Heart right ventricle (tissue), 16 donors: ENCODE measurements around the gene MMP24. TPM values are rescaled to one million over a fixed set of nuclear protein-coding genes. Genes with fewer than 3 reads are reported as not detected.
A peak's percentile ranks its signal among the peaks of the same experiment; 100 is the strongest.
"Not testable (repeated sequence)": the region's sequence is repeated elsewhere in the genome, so short reads cannot be mapped to it uniquely, and the experiment has no call there.

Experiments used
- ATAC-seq, 8 donors: fragments of 200-7000 bp; cut with Tn5 transposase; one replicate each; pipeline ENCODE4 v1.9.1; 2020; ENCODE audit warnings: mild to moderate bottlenecking in 8 of 8, moderate library complexity in 8 of 8, moderate number of reproducible peaks in 1 of 8
- DNase-seq, 2 donors: peaks; one replicate each; pipeline ENCODE4 v3.0.0-alpha.2; 2020
- H3K27ac ChIP-seq, 10 donors: fragments of 200-600 bp; sonication (generic) in 2 of 10; one replicate each; pipeline versions ENCODE4 v1.5.0 to v1.8.0; 2020 to 2022; ENCODE audit warnings: mild to moderate bottlenecking in 3 of 10
- H3K27me3 ChIP-seq, 7 donors: fragments of 200-600 bp; one replicate each; pipeline ENCODE4 v1.8.0; 2021 to 2022; ENCODE audit warnings: mild to moderate bottlenecking in 2 of 7
- H3K36me3 ChIP-seq, 9 donors: fragments of 200-600 bp; sonication (generic) in 1 of 9; one replicate each; pipeline versions ENCODE4 v1.5.0 to v1.8.0; 2020 to 2022; ENCODE audit warnings: mild to moderate bottlenecking in 2 of 9
- H3K4me1 ChIP-seq, 9 donors: fragments of 200-600 bp; sonication (generic) in 1 of 9; one replicate each; pipeline versions ENCODE4 v1.5.0 to v1.8.0; 2020 to 2022; ENCODE audit warnings: mild to moderate bottlenecking in 4 of 9
- H3K4me3 ChIP-seq, 10 donors: fragments of 200-600 bp; sonication (generic) in 2 of 10; one replicate each; pipeline versions ENCODE4 v1.5.0 to v1.8.0; 2020 to 2022; ENCODE audit warnings: mild to moderate bottlenecking in 7 of 10, moderate library complexity in 2 of 10
- H3K9me3 ChIP-seq, 11 donors: fragments of 200-600 bp in 10 of 11; sonication (generic) in 2 of 11; one replicate each; pipeline versions ENCODE4 v1.5.0 to v1.8.0; 2013 to 2022; ENCODE audit warnings: mild to moderate bottlenecking in 2 of 11, control low read depth in 1 of 11, moderate library complexity in 1 of 11
- WGBS, 2 donors: extraction: QIAGEN DNeasy Blood & Tissue Kit; methylation state at CpG; one replicate each; pipeline ENCODE4 v1.1.7; 2013; ENCODE audit warnings: inconsistent platforms in 1 of 2; 5-methylcytosine and 5-hydroxymethylcytosine counted together
- intact Hi-C, 10 donors: fragments of 100-400 bp; cut with DNase I; formaldehyde crosslinking; loops; one replicate each; pipeline versions ENCODE4 v1.11.1 to v1.14.2; 2022
- polyA plus RNA-seq, 2 donors: library from polyadenylated mRNA; stranded (reverse); fragments of 200-250 nt; gene quantifications; one replicate each; pipeline ENCODE4 v1.2.3, GENCODE V29; 2013
- total RNA-seq, 10 donors: library from RNA; stranded (reverse); fragmentation: NEBNext Ultra II Directional in 3 of 10; extraction: Animal tissue kit (Norgen Biotek cat#: 25700) in 3 of 10; gene quantifications; one replicate each; pipeline versions ENCODE4 v1.2.1 to v1.2.4, GENCODE V29; 2021 to 2023
- TF ChIP-seq, protein P1 (sequence below), 9 donors: fragments of 200-600 bp; sonication (generic) in 2 of 9; IDR thresholded peaks; one replicate each; pipeline versions ENCODE4 v1.5.0 to v1.8.0; 2021 to 2022; ENCODE audit warnings: antibody characterized with exemption in 9 of 9, mild to moderate bottlenecking in 5 of 9, moderate library complexity in 1 of 9
- donor health status: Arrhythmogenic right ventricular cardiomyopathy.
- donor health status: ischemic (EF 13 %, LVEDD 7.1; RV severe dilation, severe dysfunction).
- donor health status: healthy with polysubstance abuse.
- donor health status: DM: no; HTN: yes; CAD: no.
- donor health status: DM: no; HTN: no; CAD: no.
- donor health status: ischemic (EF 25% LVEDD 6.9; RV normal size, moderate dysfunction).
- donor health status: ischemic (EF 25% LVEDD 5.7; RV mildly dilated, moderate dysfunction).
- donor health status: healthy.
- donor health status: DM: yes; HTN: yes; CAD: no.
- donor health status: Ischemic cardiomyopathy.
- donor health status: ischemic (EF 35%, LVEDD 5.7; RV mildly dilated, moderate dysfunction).
- donor health status: nonischemic (EF 11% LVEDD 7.7; RV severe dilation, severe dysfunction).
- donor health status: DM: yes; HTN: yes; CAD: no.
- donor health status: PGD.
- donor health status: ischemic (EF 29% LVEDD 5.4; RV normal size, mild dysfunction).
- donor health status: nonischemic (EF 23%, LVEDD 6.1; RV moderate dilation, normal function).

The MMP24 gene
- total and polyA plus RNA-seq, 12 donors: 0.09 to 1.2 (median 0.22) TPM; not detected in 1

DNA sequence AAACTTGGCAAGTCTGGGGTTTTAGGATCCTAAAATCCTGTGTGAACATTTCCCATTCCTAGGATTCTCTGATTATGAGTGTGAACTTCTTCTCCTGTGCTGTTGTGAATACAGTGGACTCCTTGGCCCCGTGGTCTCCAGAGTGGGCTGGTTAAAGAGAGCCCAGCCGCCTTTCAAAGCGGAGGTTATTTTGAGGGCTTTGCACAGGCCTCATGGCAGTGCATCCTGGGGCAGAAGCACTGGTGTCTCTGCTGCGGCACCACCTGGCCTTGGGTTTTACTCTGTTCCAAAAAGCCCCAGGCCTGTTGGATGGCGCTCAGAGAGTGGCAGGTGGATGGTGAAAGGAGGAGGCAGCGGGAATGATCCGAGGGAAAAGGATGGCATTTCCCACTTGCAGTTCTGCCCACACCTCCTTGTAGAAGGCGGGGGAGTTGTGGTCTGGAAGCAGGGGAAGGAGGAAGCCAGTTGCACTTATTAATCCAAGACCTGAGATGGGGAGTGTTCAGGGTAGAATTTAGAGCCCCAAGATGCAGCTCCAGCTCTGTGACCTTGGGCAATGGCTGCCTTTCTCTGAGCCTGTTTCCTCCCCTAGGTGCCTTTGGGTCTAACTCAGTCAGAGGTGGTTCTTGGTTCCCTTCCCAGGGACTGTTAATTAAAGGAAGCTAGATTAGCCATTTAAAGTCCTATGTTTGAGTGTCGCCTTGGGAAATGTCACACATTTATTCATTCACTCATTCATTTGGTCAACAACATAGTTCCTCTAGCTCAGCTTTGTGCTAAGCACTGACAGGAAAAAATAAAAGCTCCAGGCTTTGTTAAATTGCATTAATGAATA lies 22.4 kb downstream of the MMP24 start:
- ATAC-seq (no peak), DNase-seq (no peak)
- H3K36me3 ChIP-seq: peaks cover 0 to 5% (median 0%) of the 10 kb centered on the region in 9 donors
- 81% methylated on average over 9 of the region's 9 CpGs for WGBS, 2 donors
- no peaks in the 10 kb centered on the region for H3K27me3 ChIP-seq
- no peaks in the 10 kb centered on the region for H3K9me3 ChIP-seq
- intact Hi-C loops: no loop called here
- H3K4me3 ChIP-seq: no peak overlapping the region
- H3K27ac ChIP-seq: no peak overlapping the region
- H3K4me1 ChIP-seq: no peaks in the 10 kb centered on the region
- TF ChIP-seq, protein P1, sequence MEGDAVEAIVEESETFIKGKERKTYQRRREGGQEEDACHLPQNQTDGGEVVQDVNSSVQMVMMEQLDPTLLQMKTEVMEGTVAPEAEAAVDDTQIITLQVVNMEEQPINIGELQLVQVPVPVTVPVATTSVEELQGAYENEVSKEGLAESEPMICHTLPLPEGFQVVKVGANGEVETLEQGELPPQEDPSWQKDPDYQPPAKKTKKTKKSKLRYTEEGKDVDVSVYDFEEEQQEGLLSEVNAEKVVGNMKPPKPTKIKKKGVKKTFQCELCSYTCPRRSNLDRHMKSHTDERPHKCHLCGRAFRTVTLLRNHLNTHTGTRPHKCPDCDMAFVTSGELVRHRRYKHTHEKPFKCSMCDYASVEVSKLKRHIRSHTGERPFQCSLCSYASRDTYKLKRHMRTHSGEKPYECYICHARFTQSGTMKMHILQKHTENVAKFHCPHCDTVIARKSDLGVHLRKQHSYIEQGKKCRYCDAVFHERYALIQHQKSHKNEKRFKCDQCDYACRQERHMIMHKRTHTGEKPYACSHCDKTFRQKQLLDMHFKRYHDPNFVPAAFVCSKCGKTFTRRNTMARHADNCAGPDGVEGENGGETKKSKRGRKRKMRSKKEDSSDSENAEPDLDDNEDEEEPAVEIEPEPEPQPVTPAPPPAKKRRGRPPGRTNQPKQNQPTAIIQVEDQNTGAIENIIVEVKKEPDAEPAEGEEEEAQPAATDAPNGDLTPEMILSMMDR (IDR thresholded peaks at IDR 0.05): no peak

DNA sequence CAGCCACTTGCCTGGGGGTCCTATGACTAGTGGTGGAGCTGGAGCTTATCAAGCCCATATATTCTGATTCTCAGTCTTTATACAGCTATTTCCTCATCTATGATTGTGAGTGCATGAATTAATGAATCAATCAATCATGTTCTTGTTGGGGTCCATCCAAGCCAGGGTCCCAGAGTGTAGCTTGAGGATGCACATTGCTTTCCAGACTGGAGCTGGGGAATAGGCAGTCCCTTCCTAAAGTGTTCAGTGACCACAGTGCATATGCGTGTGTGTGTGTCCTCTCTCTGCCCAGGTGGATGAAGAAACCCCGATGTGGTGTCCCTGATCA lies 25.1 kb downstream of the MMP24 start:
- no peaks in the 10 kb centered on the region for H3K27me3 ChIP-seq
- WGBS, 2 donors: 96 to 97% methylated on average over 2 of the region's 2 CpGs
- intact Hi-C loops: no loop called here
- H3K27ac ChIP-seq: no peak overlapping the region
- TF ChIP-seq, protein P1 (IDR thresholded peaks at IDR 0.05): no peak
- DNase-seq (no peak), ATAC-seq (no peak)
- H3K36me3 ChIP-seq: peaks cover 0 to 15% (median 0%) of the 10 kb centered on the region in 9 donors
- H3K4me3 ChIP-seq: no peak overlapping the region
- no peaks in the 10 kb centered on the region for H3K4me1 ChIP-seq
- H3K9me3 ChIP-seq: no peaks in the 10 kb centered on the region

DNA sequence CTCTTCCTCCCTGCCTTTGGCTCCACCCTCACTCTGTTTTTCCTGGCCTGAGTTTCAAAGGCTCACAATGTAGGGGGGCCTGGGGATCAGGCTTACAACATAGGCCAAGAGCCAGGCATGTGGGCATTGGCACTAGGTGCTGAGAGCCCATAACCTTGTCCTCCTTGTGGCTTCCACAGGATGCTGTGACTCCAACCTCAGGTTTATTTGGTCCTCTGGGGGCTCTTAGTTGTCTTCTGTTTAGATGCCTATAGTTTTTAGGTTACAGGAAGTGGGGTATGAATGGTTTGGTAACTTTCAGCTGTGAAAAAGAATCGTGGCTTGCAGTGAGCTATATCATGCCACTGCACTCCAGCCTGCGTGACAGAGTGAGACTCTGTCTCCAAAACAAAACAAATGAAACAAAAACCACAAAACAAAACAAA lies 25.6 kb downstream of the MMP24 start:
- no peaks in the 10 kb centered on the region for H3K9me3 ChIP-seq
- H3K36me3 ChIP-seq: peaks cover 0 to 10% (median 0%) of the 10 kb centered on the region in 9 donors
- no peak for DNase-seq
- TF ChIP-seq, protein P1 (IDR thresholded peaks at IDR 0.05): no peak
- intact Hi-C loops: no loop called here
- no peak overlapping the region for H3K4me3 ChIP-seq
- H3K27ac ChIP-seq: peak overlapping the region in 1 of 10 donors; percentile 26
- peaks cover 0 to 4% (median 1%) of the 10 kb centered on the region in 9 donors for H3K4me1 ChIP-seq
- no peaks in the 10 kb centered on the region for H3K27me3 ChIP-seq
- WGBS, 2 donors: 68 to 77% methylated on average over 2 of the region's 2 CpGs
- ATAC-seq: no peak

DNA sequence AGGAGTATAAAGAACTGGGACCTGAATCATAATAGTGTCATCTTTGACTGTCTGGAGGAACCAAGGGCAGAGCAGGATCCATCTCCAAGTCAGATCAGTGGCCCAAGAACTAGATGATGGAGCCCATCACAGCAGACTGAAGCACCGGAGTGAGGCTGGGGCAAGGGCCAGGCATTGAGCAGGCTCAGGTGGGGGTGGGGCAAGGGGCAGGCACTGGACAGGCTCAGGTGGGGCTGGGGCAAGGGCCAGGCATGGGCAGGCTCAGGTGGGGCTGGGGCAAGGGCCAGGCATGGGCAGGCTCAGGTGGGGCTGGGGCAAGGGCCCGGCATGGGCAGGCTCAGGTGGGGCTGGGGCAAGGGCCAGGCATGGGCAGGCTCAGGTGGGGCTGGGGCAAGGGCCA lies 26.1 kb downstream of the MMP24 start:
- DNase-seq, H3K27me3 ChIP-seq, H3K36me3 ChIP-seq, H3K4me1 ChIP-seq, H3K4me3 ChIP-seq, intact Hi-C loops, H3K9me3 ChIP-seq, ATAC-seq: not testable (repeated sequence)
- H3K27ac ChIP-seq: peak overlapping the region in 1 of 10 donors; percentile 26
- 86 to 100% methylated on average over 2 of the region's 2 CpGs for WGBS, 2 donors

DNA sequence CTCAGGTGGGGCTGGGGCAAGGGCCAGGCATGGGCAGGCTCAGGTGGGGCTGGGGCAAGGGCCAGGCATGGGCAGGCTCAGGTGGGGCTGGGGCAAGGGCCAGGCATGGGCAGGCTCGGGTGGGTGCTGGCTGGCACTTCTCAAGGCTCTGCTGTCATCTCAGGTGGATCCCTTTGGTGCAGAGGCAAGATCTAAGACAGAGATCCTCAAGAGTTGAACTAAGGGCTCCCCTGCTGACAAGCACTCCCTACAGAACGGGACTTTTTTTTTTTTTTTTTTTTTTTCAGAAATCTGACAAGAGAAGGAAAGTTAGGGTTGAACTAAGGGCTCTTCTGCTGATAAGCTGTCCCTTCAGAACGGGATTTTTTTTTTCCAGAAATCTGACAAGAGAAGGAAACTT lies 26.5 kb downstream of the MMP24 start:
- H3K9me3 ChIP-seq: no peaks in the 10 kb centered on the region
- ATAC-seq: no peak
- H3K36me3 ChIP-seq: peaks cover 0 to 9% (median 0%) of the 10 kb centered on the region in 9 donors
- no peak overlapping the region for H3K4me3 ChIP-seq
- no peak for DNase-seq
- 73 to 75% methylated on average over 3 of the region's 3 CpGs for WGBS, 2 donors
- TF ChIP-seq, protein P1 (IDR thresholded peaks at IDR 0.05): no peak
- intact Hi-C loops: no loop called here
- peaks cover 0 to 13% (median 8%) of the 10 kb centered on the region in 9 donors for H3K4me1 ChIP-seq
- H3K27me3 ChIP-seq: no peaks in the 10 kb centered on the region
- no peak overlapping the region for H3K27ac ChIP-seq
